Putamen (tissue), 1 donor: ENCODE measurements around the gene RPAIN.
A peak's percentile ranks its signal among the peaks of the same experiment; 100 is the strongest.
"Not testable (repeated sequence)": the region's sequence is repeated elsewhere in the genome, so short reads cannot be mapped to it uniquely, and the experiment has no call there.

Experiments
- DNase-seq: peaks from one replicate; pipeline ENCODE4 v3.0.0-alpha.2; 2016; ENCODE audit warnings: low spot score

RPAIN gene

GRCh38 chr17:5429191-5429887 is 9.4 kb downstream of the RPAIN start:
- DNase-seq, result no peak

- no peak for DNase-seq
Measured at GRCh38 chr17:5430413-5430999, 10.5 kb downstream of the RPAIN start.

- not testable (repeated sequence) for DNase-seq
Measured at GRCh38 chr17:5431234-5431633, 11.3 kb downstream of the RPAIN start.

GRCh38 chr17:5431949-5432556 is 12.1 kb downstream of the RPAIN start:
- no peak for DNase-seq

GRCh38 chr17:5434984-5435383 is 15.0 kb downstream of the RPAIN start:
- no peak for DNase-seq

- peak; percentile 72 for DNase-seq
Measured at GRCh38 chr17:5435781-5436315, 15.9 kb downstream of the RPAIN start.

GRCh38 chr17:5437721-5438317 is 17.8 kb downstream of the RPAIN start:
- no peak for DNase-seq

- peak; percentile 88 for DNase-seq
Measured at GRCh38 chr17:5438716-5439445, 18.9 kb downstream of the RPAIN start, which contains the start of gene C1QBP. Gene C1QBP, minus strand, starts transcription at chr17:5439155. Its CDS starts 82 bp downstream, at chr17:5439073.

GRCh38 chr17:5439446-5439764 is 19.4 kb downstream of the RPAIN start:
- no peak for DNase-seq

- no peak for DNase-seq
Measured at GRCh38 chr17:5443728-5444127, 23.7 kb downstream of the RPAIN start.

GRCh38 chr17:5444209-5444608 is 24.2 kb downstream of the RPAIN start:
- no peak for DNase-seq

- peak; percentile 90 for DNase-seq
Measured at GRCh38 chr17:5446786-5447185, 26.8 kb downstream of the RPAIN start.

- peak; percentile 12 for DNase-seq
Measured at GRCh38 chr17:5464717-5465507, 44.9 kb downstream of the RPAIN start.

- no peak for DNase-seq
Measured at GRCh38 chr17:5466295-5466694, 46.3 kb downstream of the RPAIN start.

- no peak for DNase-seq
Measured at GRCh38 chr17:5467416-5467815, 47.4 kb downstream of the RPAIN start.

- DNase-seq, result no peak
Measured at GRCh38 chr17:5468075-5468473, 48.1 kb downstream of the RPAIN start.

GRCh38 chr17:5472511-5472910 is 52.5 kb downstream of the RPAIN start:
- DNase-seq, result no peak

GRCh38 chr17:5473906-5474305 is 53.9 kb downstream of the RPAIN start:
- no peak for DNase-seq

- no peak for DNase-seq
Measured at GRCh38 chr17:5478992-5479391, 59.0 kb downstream of the RPAIN start.

GRCh38 chr17:5480962-5481361 is 61.0 kb downstream of the RPAIN start:
- DNase-seq, result no peak

GRCh38 chr17:5481451-5481850 is 61.5 kb downstream of the RPAIN start:
- no peak for DNase-seq
